Measurements from ENCODE around the gene KRTAP15-1.

GRCh38 chr21:30395731-30396130 lies 44.3 kb upstream of the KRTAP15-1 start, which contains the start of gene KRTAP13-1:
- no peak for TF ChIP-seq POLR2AphosphoS5 (IDR thresholded peaks at IDR 0.05; ENCODE audit: low read depth, low read length)
- TF ChIP-seq POLR2A (IDR thresholded peaks at IDR 0.05; ENCODE audit: low read depth, low read length), result no peak
- no peak for TF ChIP-seq TAF1 (IDR thresholded peaks at IDR 0.05; ENCODE audit: borderline replicate concordance, low read depth, low read length)

Measured in GM12892 (cell line).